GM12878 (cell line): ENCODE results near the gene PLPPR2. TPM values are rescaled to one million over a fixed set of nuclear protein-coding genes. Genes with fewer than 3 reads are reported as not detected.

ENCODE experiments used
- ATF7 ChIP-seq: fragments of 450-650 bp; IDR thresholded peaks from 2 replicates; pipeline ENCODE4 v1.6.1; 2016; ENCODE audit warnings: low read depth, mild to moderate bottlenecking
- BACH1 ChIP-seq: fragments of 450-650 bp; IDR thresholded peaks from 2 replicates; pipeline ENCODE4 v1.6.1; 2017; ENCODE audit warnings: mild to moderate bottlenecking, borderline replicate concordance
- CEBPB ChIP-seq, 2 experiments: fragments of 150-350 bp in 1 of 2; IDR thresholded peaks; 2 replicates each; pipeline ENCODE4 v1.6.1; 2012 to 2014; ENCODE audit warnings: low read depth in 2 of 2, low read length in 2 of 2, borderline replicate concordance in 1 of 2, inconsistent platforms in 1 of 2
- CTCF ChIP-seq, 3 experiments: IDR thresholded peaks in 2 of 3; conservative IDR thresholded peaks in 1 of 3; 2 replicates each; pipeline ENCODE4 v1.5.1; 2011; ENCODE audit warnings: low read depth in 3 of 3, low read length in 3 of 3, mild to moderate bottlenecking in 3 of 3, control low read depth in 2 of 3, moderate library complexity in 2 of 3, inconsistent platforms in 1 of 3, mixed read lengths in 1 of 3; ENCODE audit not compliant: control insufficient read depth in 2 of 3, insufficient read depth in 1 of 3; ENCODE audit errors: extremely low read depth in 1 of 3
- E4F1 ChIP-seq: fragments of 450-650 bp; IDR thresholded peaks from 2 replicates; pipeline ENCODE4 v1.6.1; 2018; ENCODE audit warnings: borderline replicate concordance, mild to moderate bottlenecking; ENCODE audit not compliant: partially characterized antibody
- HDGF ChIP-seq: fragments of 450-650 bp; IDR thresholded peaks from 2 replicates; pipeline ENCODE4 v1.6.1; 2016; ENCODE audit warnings: antibody characterized with exemption
- JUND ChIP-seq: IDR thresholded peaks from 2 replicates; pipeline ENCODE4 v1.6.1; 2012; ENCODE audit warnings: low read depth, mild to moderate bottlenecking, low read length, improper control_type of control experiment, moderate library complexity
- KAT2A ChIP-seq: conservative IDR thresholded peaks from 2 replicates; pipeline ENCODE4 v1.6.1; 2011; ENCODE audit warnings: low read depth, low read length; ENCODE audit not compliant: control insufficient read depth
- NR2C1 ChIP-seq: fragments of 450-650 bp; IDR thresholded peaks from 2 replicates; pipeline ENCODE4 v1.6.1; 2017; ENCODE audit warnings: antibody characterized with exemption, mild to moderate bottlenecking, moderate library complexity
- NR2F1 ChIP-seq: fragments of 450-650 bp; conservative IDR thresholded peaks from 2 replicates; pipeline ENCODE4 v1.6.1; 2017; ENCODE audit warnings: mild to moderate bottlenecking
- RAD51 ChIP-seq: fragments of 450-650 bp; IDR thresholded peaks from 2 replicates; pipeline ENCODE4 v1.6.1; 2016; ENCODE audit warnings: moderate library complexity, mild to moderate bottlenecking, inconsistent platforms
- SMC3 ChIP-seq: IDR thresholded peaks from 2 replicates; pipeline ENCODE4 v1.6.1; 2011; ENCODE audit warnings: low read length, improper control_type of control experiment, borderline replicate concordance
- SP1 ChIP-seq: IDR thresholded peaks from one replicate; pipeline ENCODE4 v1.6.1; 2011; ENCODE audit warnings: low read depth, low read length
- TCF3 ChIP-seq: IDR thresholded peaks from 2 replicates; pipeline ENCODE4 v1.6.1; 2012; ENCODE audit warnings: low read depth, mild to moderate bottlenecking, low read length, borderline replicate concordance; ENCODE audit not compliant: insufficient read depth
- TCF7 ChIP-seq: IDR thresholded peaks from 2 replicates; pipeline ENCODE4 v1.6.1; 2014; ENCODE audit warnings: antibody characterized with exemption, borderline replicate concordance
- ZBTB11 ChIP-seq: fragments of 450-650 bp; formaldehyde crosslinking; IDR thresholded peaks from 2 replicates; pipeline ENCODE4 v1.5.0; 2022; ENCODE audit warnings: mild to moderate bottlenecking, missing genetic modification characterization
- polyA plus RNA-seq, 11 experiments: library from polyadenylated mRNA; depleted of rRNA in 4 of 11; unstranded in 6 of 11; stranded (reverse) in 5 of 11; fragments of >200 nt; fragmentation: Nextera tagmentation in 4 of 11; fragmentation: Illumina TruSeq in 1 of 11; extraction: Ambion mirVana in 4 of 11; extraction: Trizol in 1 of 11; gene quantifications; 1 replicate in 1 of 11; 2 replicates in 10 of 11; pipeline versions ENCODE4 v1.2.1 to v1.2.3, GENCODE V29; 2011 to 2016; ENCODE audit warnings: inconsistent platforms in 2 of 11, missing spikeins in 2 of 11, low read depth in 1 of 11
- total RNA-seq, 4 experiments: library from RNA; depleted of rRNA in 3 of 4; stranded (reverse); fragments of >200 nt in 3 of 4; fragmentation: Illumina TruSeq in 1 of 4; extraction: Trizol in 1 of 4; gene quantifications; 2 replicates each; pipeline versions ENCODE4 v1.2.1 to v1.2.3, GENCODE V29; 2013 to 2021
- TF ChIP-seq, protein P1 (sequence below): fragments of 450-650 bp; IDR thresholded peaks from 2 replicates; pipeline ENCODE4 v1.6.1; 2018; ENCODE audit warnings: mild to moderate bottlenecking, low read depth, moderate library complexity; ENCODE audit not compliant: partially characterized antibody

Gene PLPPR2
- total and polyA plus RNA-seq, 10 of the 15 experiments (the other 5 are each of a cell fraction or from before 2014, with no cell fraction given), result 0.09 to 2.8 (median 0.70) TPM

DNA sequence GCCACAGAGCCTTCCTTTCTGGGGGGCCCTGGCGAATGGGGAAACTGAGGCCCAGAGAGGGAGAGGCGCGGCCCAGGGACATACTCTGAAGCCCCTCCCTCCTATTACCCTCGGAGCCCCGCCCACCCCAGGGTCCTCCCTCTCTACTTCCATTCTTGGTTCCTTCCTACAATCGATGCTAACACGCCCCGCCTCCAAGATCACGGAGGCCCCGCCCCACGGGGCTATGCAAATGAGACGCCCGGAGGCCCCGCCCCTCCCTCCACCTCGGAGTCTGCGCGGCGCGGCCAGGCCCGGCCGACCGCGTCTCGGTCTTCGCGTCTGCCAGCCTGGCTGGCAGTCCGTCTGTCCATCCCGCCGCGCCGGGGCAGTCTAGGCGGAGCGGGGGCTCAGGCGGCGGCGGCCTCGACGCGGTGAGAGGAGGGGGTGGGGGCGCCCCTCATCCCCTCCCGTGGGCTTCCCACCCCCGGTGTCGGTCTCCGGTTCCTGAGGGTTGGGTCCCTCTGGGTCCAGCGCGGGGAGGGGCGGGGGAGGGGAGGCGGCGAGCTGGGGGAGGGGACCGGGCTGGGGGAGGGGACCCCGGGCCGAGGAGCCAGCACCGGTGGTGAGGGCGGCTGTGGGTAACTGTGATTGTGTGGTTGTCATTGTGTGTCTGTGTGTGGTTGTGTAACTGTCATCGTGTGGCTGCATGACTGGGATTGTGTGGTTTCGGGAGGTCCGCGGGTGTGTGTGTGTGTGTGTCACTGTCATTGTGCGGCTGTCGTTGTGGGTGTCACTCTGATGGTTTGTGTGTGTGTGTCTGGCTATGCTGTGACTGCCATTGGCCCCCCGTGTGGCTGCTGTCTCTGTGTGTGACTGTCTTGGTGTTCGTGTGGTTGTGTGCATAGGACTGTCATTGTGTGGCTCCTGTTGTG is at the start of gene PLPPR2 (continued):
- TF ChIP-seq ZBTB11 (no peak), NR2F1 (no peak), HDGF (peak; percentile 51; the same call in 1 of the 2 replicates), SMC3 (no peak), SP1 (peak; percentile 10), TCF3 (no peak), NR2C1 (no peak), RAD51 (no peak), E4F1 (no peak), BACH1 (no peak), ATF7 (no peak), TCF7 (no peak), CTCF (IDR thresholded peaks at IDR 0.05 in 2 of 3, conservative IDR thresholded peaks at IDR 0.05 in 1 of 3; ENCODE audit: control insufficient read depth in 2 of 3, extremely low read depth in 1 of 3, insufficient read depth in 1 of 3, low read depth in 3 of 3, low read length in 3 of 3) (no peak), CEBPB (IDR thresholded peaks at IDR 0.05; ENCODE audit: borderline replicate concordance in 1 of 2, low read depth in 2 of 2, low read length in 2 of 2) (no peak), JUND (no peak), KAT2A (no peak)
- TF ChIP-seq, protein P1, sequence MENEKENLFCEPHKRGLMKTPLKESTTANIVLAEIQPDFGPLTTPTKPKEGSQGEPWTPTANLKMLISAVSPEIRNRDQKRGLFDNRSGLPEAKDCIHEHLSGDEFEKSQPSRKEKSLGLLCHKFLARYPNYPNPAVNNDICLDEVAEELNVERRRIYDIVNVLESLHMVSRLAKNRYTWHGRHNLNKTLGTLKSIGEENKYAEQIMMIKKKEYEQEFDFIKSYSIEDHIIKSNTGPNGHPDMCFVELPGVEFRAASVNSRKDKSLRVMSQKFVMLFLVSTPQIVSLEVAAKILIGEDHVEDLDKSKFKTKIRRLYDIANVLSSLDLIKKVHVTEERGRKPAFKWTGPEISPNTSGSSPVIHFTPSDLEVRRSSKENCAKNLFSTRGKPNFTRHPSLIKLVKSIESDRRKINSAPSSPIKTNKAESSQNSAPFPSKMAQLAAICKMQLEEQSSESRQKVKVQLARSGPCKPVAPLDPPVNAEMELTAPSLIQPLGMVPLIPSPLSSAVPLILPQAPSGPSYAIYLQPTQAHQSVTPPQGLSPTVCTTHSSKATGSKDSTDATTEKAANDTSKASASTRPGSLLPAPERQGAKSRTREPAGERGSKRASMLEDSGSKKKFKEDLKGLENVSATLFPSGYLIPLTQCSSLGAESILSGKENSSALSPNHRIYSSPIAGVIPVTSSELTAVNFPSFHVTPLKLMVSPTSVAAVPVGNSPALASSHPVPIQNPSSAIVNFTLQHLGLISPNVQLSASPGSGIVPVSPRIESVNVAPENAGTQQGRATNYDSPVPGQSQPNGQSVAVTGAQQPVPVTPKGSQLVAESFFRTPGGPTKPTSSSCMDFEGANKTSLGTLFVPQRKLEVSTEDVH, result no peak
